GM19397 (cell line): ENCODE data around the gene NGF.
"Not testable (repeated sequence)": the region's sequence is repeated elsewhere in the genome, so short reads cannot be mapped to it uniquely, and the experiment has no call there.

Experiments
- ATAC-seq: cut with Tn5 transposase; IDR thresholded peaks from one replicate; pipeline ENCODE4 v1.9.1; 2021; ENCODE audit warnings: mild to moderate bottlenecking, moderate library complexity; ENCODE audit not compliant: unreplicated experiment

The NGF gene

DNA sequence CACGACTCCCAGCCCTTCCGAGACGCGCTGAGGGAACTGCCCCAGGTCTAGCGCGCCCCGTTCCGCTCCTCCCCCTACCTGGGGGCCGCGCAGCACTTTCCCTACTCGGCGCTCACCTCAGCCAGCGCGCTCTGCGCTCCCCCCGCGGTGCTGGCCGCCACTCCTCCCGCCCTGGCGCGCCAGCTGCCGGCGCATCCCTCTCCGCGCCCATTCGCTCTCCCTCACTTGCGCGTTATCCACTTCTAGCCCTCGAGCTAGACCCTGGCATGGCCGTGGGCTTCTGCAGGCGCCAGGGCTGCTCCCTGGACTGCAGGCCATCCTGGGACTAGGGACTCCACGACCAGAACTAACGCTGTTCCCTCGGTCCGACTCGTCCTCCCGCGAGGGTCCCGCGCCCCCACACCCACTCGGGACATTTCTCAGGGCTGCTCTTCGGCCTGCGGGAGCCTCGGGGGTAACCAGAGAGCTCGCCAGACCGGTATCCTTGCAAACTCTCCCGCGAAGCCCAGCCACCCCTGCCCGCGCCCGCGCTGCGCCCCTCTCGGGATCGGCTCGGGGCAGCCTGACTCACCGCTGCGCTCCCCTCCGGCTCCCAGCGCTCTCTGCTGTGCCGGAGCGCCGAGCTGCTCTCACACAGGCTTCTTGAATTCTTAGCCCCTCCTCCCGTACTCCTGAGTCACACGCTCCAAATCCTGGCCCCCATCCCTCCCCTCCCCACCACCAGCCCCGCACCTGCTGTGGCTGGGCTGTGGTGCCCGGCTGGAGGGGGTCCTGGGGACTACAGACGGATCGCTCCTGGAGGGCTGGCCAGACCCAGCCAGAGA lies at the start of gene NGF:
Gene NGF, minus strand, starts transcription at position 617 of the 824 bp plus-strand sequence. CDS start 51,454 bp downstream, outside the sequence.
- no peak for ATAC-seq

DNA sequence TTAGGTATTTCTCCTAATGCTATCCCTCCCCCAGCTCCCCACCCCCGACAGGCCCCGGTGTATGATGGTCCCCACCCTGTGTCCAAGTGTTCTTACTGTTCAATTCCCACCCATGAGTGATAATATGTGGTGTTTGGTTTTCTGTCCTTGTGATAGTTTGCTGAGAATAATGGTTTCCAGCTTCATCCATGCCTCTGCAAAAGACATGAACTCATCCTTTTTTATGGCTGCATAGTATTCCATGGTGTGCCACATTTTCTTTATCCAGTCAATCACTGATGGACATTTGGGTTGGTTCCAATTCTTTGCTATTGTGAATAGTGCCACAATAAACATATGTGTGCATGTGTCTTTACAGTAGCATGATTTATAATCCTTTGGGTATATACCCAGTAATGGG lies 45.4 kb upstream of the NGF start:
- ATAC-seq: not testable (repeated sequence)

DNA sequence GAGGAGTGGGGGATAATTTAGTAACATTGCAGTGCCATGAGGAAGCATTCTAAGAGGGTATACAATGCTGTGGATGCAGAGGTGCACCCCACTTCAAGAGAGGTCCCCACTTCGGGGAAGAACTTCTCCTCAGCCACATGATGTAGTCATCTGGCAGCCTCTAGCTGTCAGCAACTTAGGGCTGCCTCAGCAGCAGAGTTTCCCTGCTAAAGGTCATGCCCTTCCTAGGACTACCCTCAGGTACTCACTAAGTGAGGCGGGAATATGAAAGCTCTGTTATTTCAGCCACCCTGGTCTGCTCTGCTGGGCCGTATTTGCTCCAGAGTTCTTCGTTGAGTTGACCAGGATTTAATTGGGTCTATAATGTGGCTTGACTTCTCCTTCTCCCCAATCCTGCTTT lies 41.9 kb upstream of the NGF start:
- ATAC-seq: no peak

DNA sequence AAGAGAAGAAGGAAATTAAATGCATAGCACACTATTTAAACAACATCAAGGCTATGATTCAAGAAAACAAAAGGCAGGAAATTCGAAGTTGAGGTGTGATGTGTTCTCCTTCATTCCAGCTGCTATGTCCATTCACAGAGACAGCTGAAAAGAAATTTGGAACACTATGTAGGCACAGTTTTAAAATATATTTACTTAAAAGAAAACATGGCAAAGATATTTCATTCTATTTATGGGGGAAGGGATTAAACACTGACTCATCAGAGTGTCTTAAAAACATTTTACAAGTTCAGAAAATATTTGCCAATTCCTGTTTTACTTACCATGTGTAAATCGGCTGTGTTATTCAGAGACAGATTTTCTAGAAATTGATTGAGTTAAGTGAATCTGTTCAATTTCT lies 39.4 kb upstream of the NGF start:
- ATAC-seq: no peak

DNA sequence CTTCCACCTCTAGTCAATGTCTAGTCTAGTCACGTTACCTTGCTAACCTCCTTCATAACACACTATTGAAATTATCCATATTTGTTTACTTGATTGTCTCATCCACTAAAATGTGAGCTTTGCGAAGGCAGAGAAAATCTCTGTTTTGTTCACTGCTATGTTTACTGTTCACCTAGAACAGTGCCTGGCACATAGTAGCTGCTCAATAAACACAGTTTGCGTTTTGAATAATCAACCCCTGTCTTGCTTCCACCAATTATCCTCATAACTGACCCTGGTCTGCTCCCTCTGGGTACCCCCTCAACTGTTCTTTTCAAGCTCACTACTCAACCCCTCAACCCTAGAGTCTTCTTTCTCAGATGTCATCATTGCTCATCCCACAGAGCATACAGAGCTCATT lies 36.5 kb upstream of the NGF start:
- no peak for ATAC-seq

DNA sequence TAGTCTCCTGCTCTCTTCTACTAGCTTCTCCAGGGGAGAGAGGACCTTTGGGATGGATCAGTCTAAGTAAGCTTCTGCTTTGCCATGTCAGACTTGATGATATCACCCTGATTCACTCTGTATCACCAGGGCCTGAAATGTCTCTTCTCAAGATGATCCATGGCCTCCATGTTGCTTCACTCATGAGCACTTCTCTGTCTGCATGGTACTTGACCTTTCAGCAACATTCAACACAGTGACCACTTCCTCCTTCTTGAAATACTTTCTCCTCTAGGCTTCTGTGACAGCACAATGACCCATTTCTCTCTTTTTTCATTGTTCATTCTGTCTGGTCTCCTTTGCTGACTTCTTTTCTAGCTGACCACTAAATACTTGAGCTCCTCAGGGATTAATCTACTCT lies 35.3 kb upstream of the NGF start:
- ATAC-seq: no peak

DNA sequence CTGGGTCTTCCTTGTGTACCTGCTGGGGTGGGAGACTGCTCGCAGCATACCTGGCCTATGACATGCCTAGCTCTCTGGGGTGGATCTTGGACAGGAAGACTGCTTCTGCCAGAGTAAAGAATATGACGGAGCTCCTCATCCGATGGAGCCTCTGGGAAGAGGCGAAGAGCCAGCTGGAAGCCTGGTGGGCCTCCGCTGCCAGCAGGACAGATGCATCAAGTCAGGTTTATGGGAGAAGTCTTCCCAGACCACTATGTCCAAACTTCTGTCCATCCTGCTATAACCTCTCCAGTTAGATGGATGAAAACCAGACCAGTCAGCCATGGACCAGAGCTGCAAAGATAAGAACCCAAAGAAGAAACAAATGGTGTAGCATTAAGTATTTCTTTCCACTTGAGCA lies 27.7 kb upstream of the NGF start:
- no peak for ATAC-seq

DNA sequence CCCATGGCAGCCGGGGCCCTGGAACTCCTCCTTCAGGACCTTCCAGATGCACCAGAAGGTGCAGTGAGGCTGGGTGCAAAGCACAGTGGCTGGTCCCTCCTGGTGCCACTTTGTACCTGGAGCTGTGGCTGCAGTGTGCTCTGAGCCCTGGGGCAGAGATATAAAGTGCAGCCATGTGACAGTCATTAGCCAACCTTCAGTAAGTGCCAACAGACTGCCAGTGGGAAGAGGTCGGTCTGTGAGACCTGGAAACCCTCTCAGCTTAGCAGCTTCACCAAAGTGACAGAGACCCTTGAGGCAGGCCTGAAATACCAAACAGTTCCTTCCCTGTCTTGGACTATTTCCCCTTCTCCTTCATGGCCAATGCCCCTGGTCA lies 26.7 kb upstream of the NGF start:
- no peak for ATAC-seq

DNA sequence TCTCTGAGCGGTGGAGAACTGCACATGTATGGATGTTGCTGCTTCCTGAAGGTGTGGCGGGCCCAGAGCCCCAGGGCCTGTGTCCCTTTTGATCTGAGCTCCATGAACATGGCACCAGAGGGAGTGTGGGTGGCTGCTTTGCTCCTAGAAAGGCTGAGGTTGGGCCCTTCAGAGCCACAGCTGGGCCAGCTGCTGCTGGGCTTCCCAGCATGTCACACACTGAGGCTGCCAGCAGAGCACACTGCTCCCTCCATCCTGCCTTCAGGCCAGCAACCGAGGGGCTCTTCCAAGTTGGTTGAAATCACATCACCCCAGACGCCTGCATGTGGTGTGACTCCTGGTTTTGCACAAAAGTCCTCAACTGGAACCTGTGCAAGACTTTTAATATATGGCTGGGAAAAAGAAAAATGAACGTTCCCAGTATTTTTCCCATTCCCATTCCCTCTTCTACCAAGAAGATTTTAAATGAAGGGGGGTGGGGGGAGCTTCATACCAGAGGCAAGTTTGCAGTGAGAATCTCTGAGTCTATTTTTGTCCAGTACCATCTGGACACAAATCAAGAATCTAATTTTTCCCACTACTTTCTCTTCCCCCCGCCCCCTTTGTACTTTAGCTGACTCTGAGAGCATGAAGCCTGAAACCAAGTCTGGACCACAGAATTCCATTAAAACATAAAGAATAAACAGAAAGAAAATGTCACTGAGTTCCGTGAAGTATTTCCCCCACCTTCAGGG lies 26.2 kb upstream of the NGF start:
- no peak for ATAC-seq

DNA sequence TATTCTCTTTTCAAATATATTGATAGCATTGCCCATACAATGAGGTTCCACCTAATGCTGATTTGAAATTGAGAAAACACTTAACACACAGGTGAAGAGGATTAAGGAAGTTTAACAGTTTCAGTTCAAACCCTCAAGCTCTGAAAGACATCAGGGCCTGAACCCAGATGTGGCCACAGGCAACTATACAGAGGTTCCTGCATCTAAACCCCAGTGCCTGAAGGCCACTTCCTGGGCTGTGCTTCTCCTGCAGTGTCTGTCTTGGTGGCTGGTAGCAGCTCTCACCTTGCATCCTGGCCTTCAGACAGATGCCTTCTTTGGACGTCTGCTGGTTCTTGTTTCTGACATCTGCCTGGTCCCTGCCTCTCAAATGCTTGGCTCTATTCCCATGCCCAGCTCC lies 25.1 kb upstream of the NGF start:
- no peak for ATAC-seq

DNA sequence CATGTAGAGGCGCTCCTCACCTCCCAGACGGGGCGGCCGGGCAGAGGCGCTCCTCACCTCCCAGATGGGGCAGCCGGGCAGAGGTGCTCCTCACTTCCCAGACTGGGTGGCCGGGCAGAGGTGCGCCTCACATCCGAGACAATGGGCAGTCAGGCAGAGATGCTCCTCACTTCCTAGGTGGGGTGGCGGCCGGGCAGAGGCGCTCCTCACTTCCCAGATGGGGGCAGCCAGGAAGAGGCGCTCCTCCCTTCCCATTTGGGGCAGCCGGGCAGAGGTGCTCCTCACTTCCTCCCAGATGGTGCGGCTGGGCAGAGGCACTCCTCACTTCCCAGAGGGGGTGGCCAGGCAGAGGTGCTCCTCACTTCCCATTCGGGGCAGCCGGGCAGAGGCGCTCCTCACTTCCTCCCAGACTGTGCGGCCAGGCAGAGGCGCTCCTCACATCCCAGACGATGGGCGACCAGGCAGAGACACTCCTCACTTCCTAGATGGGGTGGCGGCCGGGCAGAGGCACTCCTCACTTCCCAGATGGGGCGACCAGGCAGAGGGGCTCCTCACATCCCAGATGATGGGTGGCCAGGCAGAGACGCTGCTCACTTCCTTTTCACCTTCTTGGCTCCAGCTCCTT lies 22.6 kb upstream of the NGF start:
- ATAC-seq: not testable (repeated sequence)

DNA sequence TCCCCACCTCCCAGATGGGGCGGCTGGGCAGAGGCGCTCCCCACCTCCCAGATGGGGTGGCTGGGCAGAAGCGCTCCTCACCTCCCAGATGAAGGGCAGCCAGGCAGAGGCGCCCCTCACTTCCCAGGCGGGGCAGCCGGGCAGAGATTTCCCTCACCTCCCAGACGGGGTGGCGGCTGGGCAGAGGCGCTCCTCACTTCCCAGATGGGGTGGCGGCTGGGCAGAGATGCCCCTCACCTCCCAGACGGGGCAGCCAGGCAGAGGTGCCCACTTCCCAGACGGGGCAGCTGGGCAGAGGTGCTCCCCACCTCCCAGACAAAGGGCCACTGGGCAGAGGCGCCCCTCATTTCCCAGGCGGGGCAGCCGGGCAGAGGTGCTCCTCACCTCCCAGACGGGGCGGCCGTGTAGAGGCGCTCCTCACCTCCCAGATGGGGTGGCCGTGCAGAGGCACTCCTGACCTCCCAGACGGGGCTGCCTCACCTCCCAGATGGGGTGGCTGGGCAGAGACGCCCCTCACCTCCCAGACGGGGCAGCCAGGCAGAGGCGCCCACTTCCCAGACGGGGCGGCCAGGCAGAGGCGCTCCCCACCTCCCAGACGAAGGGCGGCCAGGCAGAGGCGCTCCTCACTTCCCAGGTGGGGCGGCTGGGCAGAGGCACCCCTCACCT lies 21.9 kb upstream of the NGF start:
- not testable (repeated sequence) for ATAC-seq

DNA sequence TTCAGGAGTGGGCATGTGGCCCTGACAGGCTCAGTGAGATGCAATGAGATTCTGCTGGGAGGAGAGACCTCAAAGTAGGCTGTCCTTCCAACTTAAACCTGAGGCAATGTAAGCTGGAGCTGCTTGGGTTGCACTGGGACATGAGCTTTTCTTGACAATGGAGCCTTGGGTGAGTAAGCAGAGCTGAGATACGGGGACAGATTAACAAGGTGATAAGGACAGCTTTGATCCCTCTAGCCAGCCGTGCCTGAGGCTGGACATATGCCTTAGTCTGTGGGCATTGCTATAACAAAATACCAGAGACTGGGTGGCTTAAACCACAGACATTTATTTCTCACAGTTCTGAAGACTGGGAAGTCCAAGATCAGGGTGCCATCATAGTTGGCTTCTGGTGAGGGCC lies 18.3 kb upstream of the NGF start:
- ATAC-seq: no peak

DNA sequence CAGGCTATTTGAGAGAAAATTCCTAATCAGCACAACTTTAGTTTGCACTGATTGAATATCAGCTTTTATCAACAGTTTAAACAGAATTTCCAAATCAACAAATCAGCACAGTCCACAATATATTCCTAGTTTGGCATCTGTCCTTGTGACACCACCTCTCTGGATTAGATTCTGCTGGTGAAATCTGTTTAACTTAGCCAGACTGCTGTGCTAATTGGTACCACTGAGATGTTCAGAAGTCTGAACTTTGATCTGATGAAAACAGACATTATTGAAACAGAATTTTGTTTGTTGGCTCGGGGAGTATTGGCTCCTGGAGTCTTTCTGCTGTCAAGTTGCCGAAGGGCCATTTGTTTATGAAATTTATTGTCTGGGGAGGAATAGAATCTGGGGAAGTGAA lies 17.0 kb upstream of the NGF start:
- ATAC-seq: no peak

DNA sequence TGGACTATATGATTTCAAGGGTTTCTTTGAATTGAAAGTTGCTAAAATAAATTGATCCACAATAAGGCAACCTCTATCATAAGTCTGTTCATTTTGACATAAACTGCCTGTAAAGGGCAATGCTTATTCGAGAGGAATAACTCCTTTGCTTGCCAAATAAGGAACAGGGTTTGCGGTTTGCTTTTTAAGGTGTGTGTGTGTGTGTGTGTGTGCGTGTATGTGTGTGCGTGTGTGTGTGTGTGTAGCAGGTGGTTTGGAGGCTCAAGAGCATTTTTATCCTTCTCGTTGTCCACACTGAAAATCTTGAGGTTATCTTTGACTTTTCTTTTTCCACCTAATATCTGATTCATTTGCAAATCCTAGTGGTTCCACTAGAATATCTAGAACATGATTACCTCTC lies 13.1 kb upstream of the NGF start:
- no peak for ATAC-seq

DNA sequence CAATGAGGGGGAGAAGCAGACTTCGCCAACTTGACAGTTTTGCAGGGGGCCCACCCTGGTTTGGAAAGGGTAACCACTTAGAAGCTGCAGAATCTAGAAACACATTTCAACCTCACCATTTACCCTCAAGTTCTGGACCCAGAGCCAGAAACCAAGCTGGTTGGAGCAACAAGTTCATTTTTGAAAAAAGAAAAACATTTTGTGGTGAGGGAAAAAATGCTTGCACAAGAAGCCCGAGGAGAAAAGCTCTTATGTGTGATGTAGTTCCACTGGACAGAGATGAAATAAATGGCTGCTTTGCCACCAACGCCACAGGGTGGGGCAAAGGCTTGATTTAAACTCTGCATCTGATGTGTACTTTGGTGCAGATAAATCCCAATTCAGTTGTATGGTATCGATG lies 10.6 kb upstream of the NGF start:
- ATAC-seq: no peak

DNA sequence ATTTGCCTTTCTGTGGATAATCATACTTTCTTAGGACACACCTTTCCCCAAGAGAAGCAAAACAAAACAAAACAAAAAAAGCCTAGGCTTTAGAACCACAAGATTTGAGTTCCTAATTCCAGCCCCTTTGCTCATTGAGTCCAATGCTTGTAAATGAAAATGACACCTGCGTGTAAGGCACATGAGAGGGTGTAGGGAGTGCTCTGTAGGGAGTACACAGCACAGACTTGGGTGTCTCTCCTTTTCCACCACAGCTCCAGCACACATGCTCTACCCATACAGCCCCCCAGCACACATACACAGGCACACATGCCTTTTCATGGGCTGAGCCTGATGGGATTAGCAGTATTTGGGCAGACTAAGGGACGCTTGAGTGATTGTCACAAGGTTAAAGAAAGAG lies 9.2 kb upstream of the NGF start:
- ATAC-seq: no peak

DNA sequence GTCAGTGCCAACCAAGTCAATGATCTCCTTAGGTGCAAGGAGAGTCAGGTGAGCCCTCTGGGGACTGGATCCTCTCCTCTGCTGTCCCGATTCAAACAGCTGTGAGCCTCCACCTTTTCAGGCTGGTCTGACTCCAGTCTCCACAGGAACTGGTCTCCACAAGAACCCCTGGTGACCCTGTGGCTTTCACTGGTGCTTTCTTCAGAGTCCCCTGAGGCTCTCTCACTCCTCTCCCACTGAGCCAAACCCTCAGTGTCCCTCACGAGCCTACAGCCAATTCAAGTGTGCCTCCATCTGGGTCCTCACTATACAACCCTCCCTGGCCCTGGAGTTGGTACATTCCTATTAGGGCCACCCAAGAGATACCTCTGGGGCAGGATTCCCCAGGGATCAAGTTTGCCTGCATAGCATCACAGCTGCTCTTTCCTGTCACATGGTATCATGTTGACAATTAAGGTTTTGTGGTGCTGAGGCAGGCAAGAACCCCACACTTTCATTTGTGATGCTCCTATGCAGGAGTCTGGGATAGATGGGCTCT lies 5.2 kb upstream of the NGF start:
- no peak for ATAC-seq

DNA sequence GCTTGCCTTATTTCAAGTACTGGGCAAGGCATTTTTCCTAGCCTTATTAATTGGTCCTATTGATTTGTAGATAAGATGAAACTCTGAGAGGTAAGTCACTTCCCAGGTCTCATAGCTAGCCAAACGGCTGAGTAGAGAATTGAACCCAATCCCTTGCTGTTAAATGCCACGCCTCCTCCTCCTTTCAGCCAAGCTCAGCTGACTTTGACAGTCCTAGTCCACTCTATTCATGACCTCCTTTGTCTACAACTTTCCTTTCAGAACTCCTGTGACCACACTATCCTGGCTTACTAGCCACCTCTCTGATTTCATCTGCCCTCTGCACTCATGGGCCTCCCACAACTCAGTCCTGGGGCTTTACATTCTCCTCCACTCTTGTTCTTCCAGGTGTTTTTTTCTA lies 3.9 kb upstream of the NGF start:
- no peak for ATAC-seq

DNA sequence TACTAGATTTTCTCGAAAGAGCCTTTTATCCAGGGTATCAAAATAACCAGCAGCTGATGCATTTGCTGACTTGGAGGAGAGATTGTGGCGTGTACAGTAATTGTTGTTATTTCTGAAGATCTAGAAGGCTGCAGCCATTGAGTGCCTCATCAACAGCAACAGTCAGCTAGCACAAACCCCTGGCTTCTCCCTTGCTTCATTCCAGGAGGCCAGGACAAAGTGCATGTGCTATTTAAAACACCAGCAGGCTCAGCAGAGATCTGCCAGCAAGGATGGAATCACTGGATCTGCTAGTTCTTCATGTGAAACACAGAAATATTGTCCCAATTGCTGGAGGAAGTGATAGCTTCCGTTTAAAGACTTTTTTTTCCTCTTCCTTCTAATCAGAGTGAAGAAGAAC lies 2.8 kb upstream of the NGF start:
- no peak for ATAC-seq

DNA sequence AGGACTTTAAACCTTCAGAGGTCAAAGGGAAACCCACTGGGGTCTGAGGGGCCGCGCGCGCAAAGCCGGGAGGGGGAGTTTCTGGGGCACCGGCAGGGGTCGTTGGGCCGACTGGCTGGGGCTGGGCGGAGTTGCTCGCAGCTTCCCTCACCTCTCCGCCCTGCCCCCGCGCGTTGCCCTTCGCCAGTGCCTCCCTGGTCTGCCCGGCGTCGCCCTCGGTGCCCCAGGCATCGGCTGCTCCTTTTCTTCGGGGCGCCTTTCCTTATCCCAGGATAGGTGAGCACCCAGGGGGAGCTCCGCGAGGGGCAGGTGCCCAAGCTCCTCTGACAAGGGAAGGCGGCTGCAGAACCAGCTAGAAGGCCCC lies 390 bp upstream of the NGF start:
- ATAC-seq: no peak
